GM18508 (cell line): ENCODE data around the gene SMAD9.

Source experiments
- ATAC-seq: cut with Tn5 transposase; IDR thresholded peaks from one replicate; pipeline ENCODE4 v1.9.1; 2021; ENCODE audit warnings: moderate number of reproducible peaks; ENCODE audit not compliant: insufficient read depth, unreplicated experiment

The SMAD9 gene

GRCh38 chr13:36870050-36870692, 49.9 kb downstream of the SMAD9 start:
- no peak for ATAC-seq

GRCh38 chr13:36866232-36866631, 53.8 kb downstream of the SMAD9 start:
- no peak for ATAC-seq

- ATAC-seq = no peak
Measured at GRCh38 chr13:36865265-36865664, 54.8 kb downstream of the SMAD9 start.

GRCh38 chr13:36862722-36863121, 57.3 kb downstream of the SMAD9 start:
- ATAC-seq = no peak

- no peak for ATAC-seq
Measured at GRCh38 chr13:36862002-36862685, 57.9 kb downstream of the SMAD9 start.

GRCh38 chr13:36859259-36859658, 60.8 kb downstream of the SMAD9 start:
- no peak for ATAC-seq

GRCh38 chr13:36858290-36858689, 61.7 kb downstream of the SMAD9 start:
- ATAC-seq = no peak

- ATAC-seq = no peak
Measured at GRCh38 chr13:36857253-36857652, 62.8 kb downstream of the SMAD9 start.

GRCh38 chr13:36850790-36851438, 69.1 kb downstream of the SMAD9 start:
- no peak for ATAC-seq

- ATAC-seq = no peak
Measured at GRCh38 chr13:36848199-36848982, 71.6 kb downstream of the SMAD9 start.

- no peak for ATAC-seq
Measured at GRCh38 chr13:36847606-36848005, 72.4 kb downstream of the SMAD9 start.

- ATAC-seq = no peak
Measured at GRCh38 chr13:36841391-36841790, 78.6 kb downstream of the SMAD9 start.

- no peak for ATAC-seq
Measured at GRCh38 chr13:36840718-36841250, 79.3 kb downstream of the SMAD9 start.

- ATAC-seq = no peak
Measured at GRCh38 chr13:36839981-36840380, 80.1 kb downstream of the SMAD9 start.

GRCh38 chr13:36839281-36839680, 80.8 kb downstream of the SMAD9 start:
- ATAC-seq = no peak

GRCh38 chr13:36837354-36838092, 82.5 kb downstream of the SMAD9 start:
- no peak for ATAC-seq

GRCh38 chr13:36834299-36834698, 85.7 kb downstream of the SMAD9 start:
- no peak for ATAC-seq

- ATAC-seq = no peak
Measured at GRCh38 chr13:36831291-36831690, 88.7 kb downstream of the SMAD9 start.

- ATAC-seq = no peak
Measured at GRCh38 chr13:36829753-36830152, 90.3 kb downstream of the SMAD9 start.

- no peak for ATAC-seq
Measured at GRCh38 chr13:36822785-36823184, 97.3 kb downstream of the SMAD9 start.
